ENCODE measurements around the gene MED4.

The MED4 gene

GRCh38 chr13:48037346-48038173 is 57.3 kb downstream of the MED4 start, which contains the start of gene NUDT15:
Gene NUDT15, plus strand, starts transcription at chr13:48037726. Its CDS starts 21 bp downstream, at chr13:48037747.
- DNase-seq (ENCODE audit: low read depth): peak; percentile 88

GRCh38 chr13:48029859-48030258 is 65.0 kb downstream of the MED4 start:
- no peak for DNase-seq (ENCODE audit: low read depth)

- DNase-seq (ENCODE audit: low read depth): no peak
Measured at GRCh38 chr13:48028066-48028465, 66.8 kb downstream of the MED4 start.
